ENCODE measurements around the gene YDJC. TPM values are rescaled to one million over a fixed set of nuclear protein-coding genes. Genes with fewer than 3 reads are reported as not detected.
"Not testable (repeated sequence)": the region's sequence is repeated elsewhere in the genome, so short reads cannot be mapped to it uniquely, and the experiment has no call there.

The YDJC gene
- total RNA-seq, 1 experiment from 2014 or later, result 78.4 TPM

GRCh38 chr22:21580623-21581007, 49.2 kb downstream of the YDJC start:
- H3K9me3 ChIP-seq, DNase-seq, H3K27me3 ChIP-seq, H3K4me3 ChIP-seq: not testable (repeated sequence)
- peaks cover 25% of the 10 kb centered on the region for H3K36me3 ChIP-seq

DNA sequence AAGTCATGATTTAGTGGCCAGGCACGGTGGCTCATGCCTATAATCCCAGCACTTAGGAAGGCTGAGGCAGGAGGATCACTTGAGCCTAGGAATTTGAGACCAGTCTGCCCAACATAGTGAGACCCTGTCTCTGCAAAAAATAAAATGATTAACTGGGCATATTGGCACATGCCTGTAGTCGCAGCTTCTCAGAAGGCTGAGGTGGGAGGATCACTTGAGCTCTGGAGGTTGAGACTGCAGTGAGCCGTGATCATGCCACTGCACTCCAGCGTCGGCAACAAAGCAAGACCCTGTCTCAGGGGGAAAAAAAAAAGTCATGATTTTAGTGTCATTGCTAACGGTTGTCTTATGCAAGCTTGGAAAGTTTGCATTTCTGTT, 50.4 kb downstream of the YDJC start:
- DNase-seq, result no peak
- no peaks in the 10 kb centered on the region for H3K27me3 ChIP-seq
- H3K4me3 ChIP-seq, result no peak overlapping the region
- H3K9me3 ChIP-seq, result no peaks in the 10 kb centered on the region
- H3K36me3 ChIP-seq, result peaks cover 20% of the 10 kb centered on the region

Other genes with a start within 250 kb of the YDJC start
- 0.03 and 1.3 TPM in 2 replicates for gene RIMBP3B, start 246.3 kb downstream of the YDJC start, total RNA-seq (2014; rRNA removed; shearing (Covaris generic); ENCODE audit: low replicate concordance)
- gene HIC2, start 212.7 kb downstream of the YDJC start, total RNA-seq (2014; rRNA removed; shearing (Covaris generic); ENCODE audit: low replicate concordance), result 0.99 and 1.2 TPM in 2 replicates
- 0.30 TPM in 1 of 2 replicates, not detected in the other for gene TMEM191C, start 162.6 kb downstream of the YDJC start, total RNA-seq (2014; rRNA removed; shearing (Covaris generic); ENCODE audit: low replicate concordance)
- gene RIMBP3C, start 78.6 kb downstream of the YDJC start, total RNA-seq (2014; rRNA removed; shearing (Covaris generic); ENCODE audit: low replicate concordance), result 0.30 and 0.49 TPM in 2 replicates
- gene UBE2L3, start 62.3 kb downstream of the YDJC start, total RNA-seq (2014; rRNA removed; shearing (Covaris generic); ENCODE audit: low replicate concordance), result 35.8 and 37.1 TPM in 2 replicates
- gene CCDC116, start 2.7 kb upstream of the YDJC start, total RNA-seq (2014; rRNA removed; shearing (Covaris generic); ENCODE audit: low replicate concordance), result not detected in 2 replicates
- gene SDF2L1, start 12.3 kb upstream of the YDJC start, total RNA-seq (2014; rRNA removed; shearing (Covaris generic); ENCODE audit: low replicate concordance), result 13.9 and 40.9 TPM in 2 replicates
- gene PPIL2, start 36.0 kb upstream of the YDJC start, total RNA-seq (2014; rRNA removed; shearing (Covaris generic); ENCODE audit: low replicate concordance), result 11.2 and 17.4 TPM in 2 replicates
- gene YPEL1, start 105.8 kb upstream of the YDJC start, total RNA-seq (2014; rRNA removed; shearing (Covaris generic); ENCODE audit: low replicate concordance), result 0.07 TPM in 1 of 2 replicates, not detected in the other
- 47.7 and 63.0 TPM in 2 replicates for gene MAPK1, start 237.6 kb upstream of the YDJC start, total RNA-seq (2014; rRNA removed; shearing (Covaris generic); ENCODE audit: low replicate concordance)

Data from MG63 (cell line).